Measurements from ENCODE around the gene OCSTAMP.

DNA sequence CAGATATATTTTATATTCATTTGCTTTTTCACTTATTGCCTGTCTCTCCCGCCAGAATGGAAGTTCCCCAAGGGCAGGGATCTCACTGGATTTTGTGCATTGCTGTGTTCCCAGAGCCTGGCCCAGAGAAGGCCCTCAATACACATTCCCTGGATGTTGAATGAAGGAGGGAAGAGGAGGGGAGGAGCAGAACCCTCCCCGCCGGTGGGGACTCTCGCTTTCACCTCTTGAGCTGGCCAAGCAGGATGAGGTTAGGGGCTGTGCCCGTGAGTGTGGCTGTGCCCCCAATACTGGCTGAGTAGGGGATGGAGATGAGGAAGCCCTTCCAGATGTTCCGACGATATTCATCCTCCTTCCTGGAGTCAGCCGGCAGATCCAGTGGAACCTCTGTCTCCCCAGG, 45.5 kb upstream of the OCSTAMP start:
- TF ChIP-seq, protein P1, sequence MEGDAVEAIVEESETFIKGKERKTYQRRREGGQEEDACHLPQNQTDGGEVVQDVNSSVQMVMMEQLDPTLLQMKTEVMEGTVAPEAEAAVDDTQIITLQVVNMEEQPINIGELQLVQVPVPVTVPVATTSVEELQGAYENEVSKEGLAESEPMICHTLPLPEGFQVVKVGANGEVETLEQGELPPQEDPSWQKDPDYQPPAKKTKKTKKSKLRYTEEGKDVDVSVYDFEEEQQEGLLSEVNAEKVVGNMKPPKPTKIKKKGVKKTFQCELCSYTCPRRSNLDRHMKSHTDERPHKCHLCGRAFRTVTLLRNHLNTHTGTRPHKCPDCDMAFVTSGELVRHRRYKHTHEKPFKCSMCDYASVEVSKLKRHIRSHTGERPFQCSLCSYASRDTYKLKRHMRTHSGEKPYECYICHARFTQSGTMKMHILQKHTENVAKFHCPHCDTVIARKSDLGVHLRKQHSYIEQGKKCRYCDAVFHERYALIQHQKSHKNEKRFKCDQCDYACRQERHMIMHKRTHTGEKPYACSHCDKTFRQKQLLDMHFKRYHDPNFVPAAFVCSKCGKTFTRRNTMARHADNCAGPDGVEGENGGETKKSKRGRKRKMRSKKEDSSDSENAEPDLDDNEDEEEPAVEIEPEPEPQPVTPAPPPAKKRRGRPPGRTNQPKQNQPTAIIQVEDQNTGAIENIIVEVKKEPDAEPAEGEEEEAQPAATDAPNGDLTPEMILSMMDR (IDR thresholded peaks at IDR 0.05), result no peak
- TF ChIP-seq POLR2AphosphoS5 (IDR thresholded peaks at IDR 0.05) (no peak), POLR2A (IDR thresholded peaks at IDR 0.05) (no peak)
